Activated CD8-positive, alpha-beta memory T cell treated with anti-CD3 and anti-CD28 coated beads for 48 hours (primary cell): ENCODE measurements around the gene PEX26.
"Not testable (repeated sequence)": the region's sequence is repeated elsewhere in the genome, so short reads cannot be mapped to it uniquely, and the experiment has no call there.

Experiments
- DNase-seq, 3 experiments: peaks; one replicate each; pipeline ENCODE4 v3.0.0-alpha.2; 2020; ENCODE audit warnings: low read depth in 2 of 3, low spot score in 2 of 3

Gene PEX26

GRCh38 chr22:18077639-18078328 lies at the start of gene PEX26:
TSS of gene PEX26 (plus strand) at chr22:18077990. CDS start at chr22:18078377, 387 bp downstream.
- peak; percentile 74 to 86 (median 81) for DNase-seq

DNA sequence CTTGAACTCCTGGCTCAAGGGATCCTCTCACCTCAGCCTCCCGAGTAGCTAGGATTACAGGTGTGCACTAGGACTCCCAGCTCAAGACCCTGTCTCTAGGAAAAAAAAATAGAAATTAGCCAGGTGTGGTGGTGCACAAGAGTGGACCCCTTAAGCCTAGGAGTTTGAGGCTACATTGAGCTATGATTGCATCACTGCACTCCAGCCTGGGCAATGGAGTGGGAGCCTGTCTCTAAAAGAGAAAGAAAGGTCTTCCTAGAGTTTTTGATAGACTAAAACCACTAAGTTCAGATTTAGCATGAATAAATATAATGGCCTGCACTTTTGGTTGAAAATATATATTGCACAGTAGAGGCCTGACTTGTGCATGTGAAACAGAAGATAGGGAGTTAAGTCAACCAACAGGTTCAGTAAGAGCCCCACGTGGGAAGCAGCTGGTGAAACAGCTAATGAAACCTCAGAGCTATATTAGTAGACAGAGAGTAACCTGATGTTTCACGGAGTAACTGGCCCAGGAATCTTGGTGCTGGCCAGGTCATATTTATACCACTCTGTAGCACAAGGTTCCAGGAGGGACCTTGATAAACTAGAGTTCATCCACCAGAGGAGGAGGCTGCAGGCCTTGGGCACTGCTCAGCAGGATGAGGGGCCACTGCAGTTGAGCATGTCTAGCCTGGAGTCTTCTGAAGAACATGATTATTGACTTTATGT lies 48.8 kb upstream of the PEX26 start:
- no peak for DNase-seq

DNA sequence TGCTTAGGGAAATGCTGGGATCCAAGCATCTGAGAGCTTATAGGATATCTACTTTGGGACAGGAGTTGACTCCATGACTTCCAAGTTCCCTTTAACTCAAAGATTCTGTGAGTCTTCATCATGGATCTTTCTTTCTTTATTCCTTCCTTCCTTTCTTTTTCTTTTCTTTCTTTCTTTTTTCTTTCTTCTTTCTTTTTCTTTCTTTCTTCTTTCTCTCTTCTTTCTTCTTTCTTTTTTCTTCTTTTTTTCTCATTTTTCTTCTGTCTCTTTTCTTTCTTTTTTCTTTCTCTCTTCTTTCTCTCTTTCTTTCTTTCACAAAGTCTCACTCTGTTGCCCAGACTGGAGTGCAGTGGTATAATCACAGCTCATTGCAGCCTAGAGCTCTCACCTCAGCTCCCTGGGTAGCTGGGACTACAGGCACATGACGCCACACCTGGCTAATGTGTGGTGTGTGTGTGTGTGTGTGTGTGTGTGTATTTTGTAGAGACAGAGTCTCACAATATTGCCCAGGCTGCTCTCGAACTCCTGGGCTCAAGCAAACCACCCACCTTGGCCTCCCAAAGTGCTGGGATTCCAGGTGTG lies 48.0 kb upstream of the PEX26 start:
- DNase-seq: no peak

- no peak for DNase-seq
Observed at GRCh38 chr22:18031695-18032454, 45.9 kb upstream of the PEX26 start.

DNA sequence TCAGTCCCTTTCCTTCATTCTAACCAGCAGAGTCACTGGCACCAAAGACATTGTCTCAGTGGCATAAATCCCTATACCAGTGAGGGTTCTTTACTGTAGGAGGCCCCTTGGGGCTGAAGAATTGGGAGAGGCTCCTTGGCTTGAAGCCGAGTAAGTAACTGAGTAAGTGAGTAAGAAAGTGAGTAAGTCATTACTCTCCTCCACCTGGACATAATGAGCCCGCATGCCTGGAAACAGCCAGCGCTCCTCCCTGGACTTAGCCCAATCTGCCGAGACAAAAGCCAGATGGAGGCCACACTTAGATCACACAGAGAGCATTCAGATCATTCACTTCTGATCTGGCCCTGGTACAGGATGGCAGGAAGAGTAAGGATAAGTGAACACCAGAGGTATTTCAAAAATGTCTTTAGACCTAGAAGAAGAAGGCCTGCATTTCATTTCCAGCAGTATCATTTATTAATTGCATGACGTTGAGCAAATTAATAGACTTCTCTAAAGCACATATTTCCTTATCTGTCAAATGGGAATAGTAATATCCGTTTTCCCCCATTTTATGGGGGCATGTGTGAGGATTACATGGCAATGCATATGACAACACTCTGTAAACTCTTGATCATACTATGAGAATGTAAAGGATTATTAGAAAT lies 45.2 kb upstream of the PEX26 start:
- DNase-seq: no peak

DNA sequence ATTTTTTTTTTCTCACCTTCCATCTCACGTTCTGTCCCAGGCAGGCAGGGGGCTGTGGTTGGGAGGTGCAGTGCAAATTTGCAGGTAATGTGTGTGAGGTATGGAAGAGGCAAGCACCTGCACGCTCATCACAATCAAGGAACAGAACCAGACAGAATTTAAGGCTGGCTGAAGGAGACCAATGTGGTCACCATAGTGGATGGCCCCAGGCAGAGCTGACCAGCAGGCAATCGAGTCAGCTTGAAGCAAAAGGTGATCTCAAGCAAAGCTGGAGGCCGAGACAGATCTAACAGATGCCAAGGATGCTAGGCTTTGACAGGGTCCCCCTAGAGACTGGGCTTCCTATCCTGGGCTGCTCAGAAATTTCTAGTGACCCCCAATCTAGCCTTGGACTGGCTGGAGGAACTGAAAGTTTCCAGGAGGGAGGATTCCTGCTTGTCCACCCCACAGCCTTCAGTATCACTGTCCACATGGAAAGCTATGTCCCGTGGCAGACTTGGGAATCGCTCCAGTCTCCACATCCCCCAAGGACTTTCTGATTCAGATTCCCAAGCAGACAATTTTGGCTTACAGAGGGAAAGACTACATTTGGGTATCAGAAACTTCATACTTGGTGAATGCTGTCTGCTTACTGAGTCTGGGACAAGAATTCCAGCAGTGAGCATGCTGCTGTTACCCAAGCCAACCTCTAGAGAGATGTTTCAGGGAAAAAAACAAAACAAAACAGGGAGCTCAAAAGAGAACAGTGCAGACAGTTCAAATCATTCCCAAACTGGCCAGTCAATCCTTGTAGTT lies 44.4 kb upstream of the PEX26 start:
- DNase-seq: no peak

DNA sequence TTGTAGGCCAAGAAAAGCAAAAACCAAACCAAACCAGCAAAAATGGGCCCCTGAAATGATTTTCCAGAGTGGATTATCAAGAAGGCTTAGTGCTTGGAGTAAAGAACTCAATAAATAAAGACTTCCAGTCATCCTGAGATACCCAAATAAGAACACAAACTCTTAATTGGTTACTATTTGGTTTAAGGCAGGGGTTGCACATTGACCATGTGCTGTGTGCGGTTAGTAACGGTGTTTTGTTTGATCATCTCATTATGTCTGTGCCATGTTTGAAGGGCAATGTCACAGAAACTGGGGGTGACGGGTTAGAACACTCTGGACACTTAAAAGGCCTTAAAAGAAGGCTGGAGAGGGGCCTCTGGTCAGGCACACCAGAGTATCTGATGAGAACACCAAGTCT lies 43.7 kb upstream of the PEX26 start:
- no peak for DNase-seq

DNA sequence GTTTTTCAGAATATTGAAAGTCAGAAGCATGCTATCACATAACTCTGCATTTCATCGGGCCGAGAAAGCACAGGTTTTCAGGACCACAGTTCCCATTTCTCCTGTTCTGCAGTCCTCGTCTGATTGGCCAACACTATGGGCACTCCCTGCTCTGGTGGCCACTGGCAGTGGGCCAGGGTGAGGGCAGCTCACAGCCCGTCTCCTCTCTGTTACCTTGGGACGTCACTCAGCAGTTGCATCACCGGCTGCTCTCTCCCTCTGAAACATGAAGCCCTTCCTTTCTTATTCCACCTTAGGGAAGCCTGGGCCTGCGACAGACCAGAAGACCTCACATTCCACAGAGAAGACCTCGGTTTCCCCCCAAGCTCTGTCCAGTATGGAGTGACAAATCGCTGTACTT lies 42.0 kb upstream of the PEX26 start:
- no peak for DNase-seq

DNA sequence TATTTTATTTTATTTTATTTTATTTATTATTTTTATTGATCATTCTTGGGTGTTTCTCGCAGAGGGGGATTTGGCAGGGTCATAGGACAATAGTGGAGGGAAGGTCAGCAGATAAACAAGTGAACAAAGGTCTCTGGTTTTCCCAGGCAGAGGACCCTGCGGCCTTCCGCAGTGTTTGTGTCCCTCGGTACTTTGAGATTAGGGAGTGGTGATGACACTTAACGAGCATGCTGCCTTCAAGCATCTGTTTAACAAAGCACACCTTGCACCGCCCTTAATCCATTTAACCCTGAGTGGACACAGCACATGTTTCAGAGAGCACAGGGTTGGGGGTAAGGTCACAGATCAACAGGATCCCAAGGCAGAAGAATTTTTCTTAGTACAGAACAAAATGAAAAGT lies 36.9 kb upstream of the PEX26 start:
- DNase-seq: not testable (repeated sequence)

- no peak for DNase-seq
Observed at GRCh38 chr22:18042685-18043084, 35.1 kb upstream of the PEX26 start.

DNA sequence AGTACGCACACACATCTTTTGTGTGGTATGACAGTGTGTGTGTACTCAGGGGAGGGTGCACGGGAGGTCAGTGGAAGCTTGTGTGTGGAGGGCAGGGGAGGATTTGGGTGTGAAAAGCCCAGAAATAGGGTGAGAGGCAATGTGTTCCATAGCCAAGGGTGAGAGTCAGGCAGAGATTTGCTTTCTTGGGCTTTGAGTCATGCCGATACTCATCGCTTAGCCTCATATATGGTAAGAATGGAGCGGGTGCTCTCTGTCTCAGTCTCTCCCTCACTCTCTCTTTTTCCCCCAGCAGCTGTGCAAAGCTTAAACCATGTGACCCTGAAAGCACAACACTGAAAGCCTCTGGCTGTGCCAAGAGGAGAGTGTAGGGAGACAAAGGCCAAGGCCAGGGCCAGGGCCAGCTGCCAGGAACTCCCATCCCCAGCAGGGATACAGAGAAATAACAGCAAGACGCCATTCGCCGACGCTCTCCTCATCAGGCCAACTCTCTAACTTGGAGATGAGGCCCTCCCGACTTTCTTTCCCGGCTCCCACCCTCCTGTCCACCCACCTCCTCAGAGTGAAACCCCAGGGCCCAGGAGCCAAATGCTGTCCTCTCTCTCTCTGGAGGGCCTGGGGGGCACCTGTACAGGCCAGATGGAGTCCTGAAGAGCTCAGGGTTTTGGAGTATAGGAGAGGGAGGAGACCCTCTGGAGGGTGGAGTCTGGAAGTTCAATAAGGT lies 33.1 kb upstream of the PEX26 start:
- DNase-seq: no peak

- DNase-seq: no peak
Observed at GRCh38 chr22:18045794-18046193, 32.0 kb upstream of the PEX26 start.

- no peak for DNase-seq
Observed at GRCh38 chr22:18048041-18048440, 29.7 kb upstream of the PEX26 start.

- no peak for DNase-seq
Observed at GRCh38 chr22:18048441-18048898, 29.3 kb upstream of the PEX26 start.

GRCh38 chr22:18050065-18050464 lies 27.7 kb upstream of the PEX26 start:
- DNase-seq: no peak

GRCh38 chr22:18051113-18051512 lies 26.7 kb upstream of the PEX26 start:
- not testable (repeated sequence) for DNase-seq

DNA sequence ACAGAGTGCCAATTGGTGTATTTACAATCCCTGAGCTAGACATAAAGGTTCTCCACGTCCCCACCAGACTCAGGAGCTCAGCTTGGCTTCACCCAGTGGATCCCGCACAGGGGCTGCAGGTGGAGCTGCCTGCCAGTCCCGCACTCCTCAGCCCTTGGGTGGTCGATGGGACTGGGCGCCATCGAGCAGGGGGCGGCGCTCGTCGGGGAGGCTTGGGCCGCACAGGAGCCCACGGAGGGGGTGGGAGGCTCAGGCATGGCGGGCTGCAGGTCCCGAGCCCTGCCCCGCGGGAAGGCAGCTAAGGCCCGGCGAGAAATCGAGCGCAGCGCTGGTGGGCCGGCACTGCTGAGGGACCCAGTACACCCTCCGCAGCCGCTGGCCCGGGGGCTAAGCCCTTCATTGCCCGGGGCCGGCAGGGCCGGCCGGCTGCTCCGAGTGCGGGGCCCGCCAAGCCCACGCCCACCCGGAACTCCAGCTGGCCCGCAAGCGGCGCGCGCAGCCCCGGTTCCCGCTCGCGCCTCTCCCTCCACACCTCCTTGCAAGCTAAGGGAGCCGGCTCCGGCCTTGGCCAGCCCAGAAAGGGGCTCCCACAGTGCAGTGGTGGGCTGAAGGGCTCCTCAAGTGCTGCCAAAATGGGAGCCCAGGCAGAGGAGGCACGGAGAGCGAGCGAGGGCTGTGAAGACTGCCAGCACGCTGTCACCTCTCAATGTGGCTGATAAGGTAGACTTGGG lies 24.4 kb upstream of the PEX26 start:
- DNase-seq: not testable (repeated sequence)

- DNase-seq: no peak
Observed at GRCh38 chr22:18055619-18056160, 22.1 kb upstream of the PEX26 start.
